Measurements from ENCODE around the gene PLA2G1B.

PLA2G1B gene

DNA sequence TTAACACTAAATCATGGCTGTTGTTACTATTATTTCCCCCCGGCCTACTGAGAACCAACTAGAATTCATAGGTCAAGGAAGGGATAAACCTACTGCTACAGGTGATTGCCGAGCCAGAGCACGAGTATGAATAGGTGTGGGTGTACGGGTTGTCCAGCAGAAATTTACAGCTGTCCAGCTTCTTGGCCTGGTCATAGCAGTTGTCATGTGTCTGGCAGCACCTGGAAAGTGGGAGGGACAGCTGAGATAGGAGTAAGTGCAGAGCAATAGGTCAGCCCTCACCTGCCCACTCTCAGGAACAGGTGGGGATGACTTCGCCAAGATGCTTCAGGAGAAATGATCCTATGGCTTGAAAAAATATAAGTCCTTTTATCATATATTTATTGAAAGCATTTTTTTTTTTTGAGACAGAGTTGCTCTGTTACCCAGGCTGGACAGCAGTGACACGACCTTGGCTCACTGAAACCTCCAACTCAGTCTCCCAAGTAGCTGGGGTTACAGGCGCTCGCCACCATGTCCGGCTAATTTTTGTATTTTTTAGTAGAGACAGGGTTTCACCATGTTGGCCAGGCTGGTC is 2.6 kb downstream of the PLA2G1B start:
- no peak for DNase-seq (ENCODE audit: low spot score)

DNA sequence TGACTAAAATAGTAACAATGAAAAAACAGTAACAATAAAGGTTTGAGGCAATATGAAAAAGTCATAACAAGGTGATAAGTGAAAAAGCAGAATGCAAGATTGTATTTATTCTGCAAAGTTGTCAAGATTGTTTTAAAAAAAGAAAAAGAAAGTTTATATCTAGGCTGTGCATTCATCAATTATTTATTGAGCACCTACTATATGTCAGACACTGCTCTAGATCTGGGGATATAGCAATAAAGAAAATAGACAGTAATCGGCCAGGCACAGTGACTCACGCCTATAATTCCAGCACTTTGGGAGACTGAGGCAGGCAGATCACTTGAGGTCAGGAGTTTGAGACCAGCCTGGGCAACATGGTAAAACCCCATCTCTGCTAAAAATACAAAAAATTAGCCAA is 3.8 kb downstream of the PLA2G1B start:
- no peak for DNase-seq (ENCODE audit: low spot score)

DNA sequence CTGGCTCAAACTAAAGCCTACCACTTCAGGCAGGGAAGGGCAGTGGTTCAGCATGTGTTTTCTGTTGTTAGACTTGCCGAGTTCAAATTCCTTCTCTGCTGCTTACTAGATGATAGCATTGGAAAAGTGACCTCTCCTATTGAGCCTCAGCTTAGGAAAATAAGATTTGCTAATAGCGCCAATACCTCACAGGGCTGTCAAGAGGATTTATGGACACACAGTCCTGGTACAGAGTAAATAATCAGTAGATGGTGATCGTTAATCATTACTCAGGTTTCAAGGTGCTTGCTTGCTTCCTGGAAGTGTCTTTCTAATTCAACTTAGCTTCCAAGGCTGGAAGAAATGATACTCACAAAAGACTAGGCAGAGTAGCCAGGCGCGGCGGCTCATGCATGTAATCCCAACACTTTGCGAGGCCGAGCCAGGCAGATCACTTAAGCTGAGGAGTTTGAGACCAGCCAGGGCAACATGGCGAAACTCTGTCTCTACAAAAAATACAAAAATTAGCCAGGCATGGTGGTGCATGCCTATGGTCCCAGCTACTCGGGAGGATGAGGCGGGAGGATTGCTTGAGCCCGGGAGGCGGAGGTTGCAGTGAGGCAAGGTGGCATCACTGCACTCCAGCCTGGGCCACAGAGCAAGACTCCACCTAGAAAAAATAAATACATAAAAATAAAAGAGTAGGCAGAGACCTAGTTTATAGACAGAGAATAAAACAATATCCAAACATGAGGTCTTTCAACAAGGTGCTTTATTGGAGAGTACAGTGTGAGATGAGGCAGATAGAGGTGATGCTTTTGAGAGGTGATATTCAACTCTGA is 6.0 kb downstream of the PLA2G1B start:
- DNase-seq (ENCODE audit: low spot score) = no peak

DNA sequence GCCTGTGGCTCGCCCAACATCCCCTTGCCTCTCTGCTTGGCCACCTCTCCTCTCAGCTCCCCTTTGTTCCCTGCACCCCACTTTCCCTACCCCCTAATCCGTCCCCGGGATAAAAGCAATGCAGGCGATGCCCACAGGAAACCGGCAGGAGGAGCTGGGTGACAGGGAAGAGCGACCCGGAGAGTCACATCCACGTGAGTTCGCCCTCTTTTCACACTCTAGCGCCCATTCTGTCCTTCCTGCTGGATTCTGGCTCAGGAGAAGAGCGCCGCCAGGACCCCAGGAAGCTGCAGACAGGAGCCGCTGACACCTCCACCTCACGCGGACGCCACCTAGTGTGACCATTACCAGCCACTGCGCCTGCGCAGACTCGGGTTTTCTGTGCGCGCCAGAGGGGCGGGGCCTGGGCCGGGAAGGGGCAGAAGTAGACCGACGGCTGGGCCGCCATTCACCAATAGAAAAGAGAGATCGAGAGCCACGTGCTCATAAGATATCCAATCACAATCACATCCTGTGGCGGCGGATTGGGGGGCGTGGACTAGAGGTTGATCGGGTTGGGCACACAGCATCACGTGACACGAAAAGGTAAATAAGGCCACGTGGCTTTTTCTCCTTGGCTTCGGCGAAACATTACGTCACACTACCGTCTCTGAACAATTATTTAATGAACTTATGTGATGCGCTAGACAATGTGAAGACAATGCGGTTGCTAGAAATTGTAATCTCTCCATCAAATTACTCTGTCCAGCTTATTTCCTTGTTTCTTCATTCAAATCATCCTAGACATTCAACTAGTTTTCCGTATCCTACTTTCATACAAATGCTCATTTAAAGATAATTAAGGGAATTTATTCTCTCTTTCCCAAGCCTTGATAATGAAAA is 10.1 kb downstream of the PLA2G1B start:
- DNase-seq (ENCODE audit: low spot score) = peak; percentile 100

DNA sequence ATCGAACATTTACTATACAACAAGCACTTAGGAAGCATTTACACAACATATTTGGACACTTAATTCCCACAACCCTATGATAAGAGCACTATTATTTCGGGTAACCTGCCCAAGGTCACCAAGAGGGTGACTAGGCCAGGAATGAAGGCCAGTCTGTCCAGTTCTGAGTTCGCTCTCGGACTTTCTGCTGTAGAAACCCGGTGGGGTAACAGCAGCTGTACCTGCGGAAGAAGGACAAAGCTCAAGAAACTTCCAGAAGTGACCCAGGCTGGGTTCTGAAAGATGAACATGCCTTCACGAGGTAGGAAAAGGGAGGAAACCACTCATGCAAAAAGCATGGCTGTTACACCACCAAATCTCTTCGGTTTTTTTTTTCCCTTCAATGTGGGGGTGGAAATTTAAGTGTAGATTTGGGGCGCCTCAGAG is 10.8 kb downstream of the PLA2G1B start:
- no peak for DNase-seq (ENCODE audit: low spot score)

DNA sequence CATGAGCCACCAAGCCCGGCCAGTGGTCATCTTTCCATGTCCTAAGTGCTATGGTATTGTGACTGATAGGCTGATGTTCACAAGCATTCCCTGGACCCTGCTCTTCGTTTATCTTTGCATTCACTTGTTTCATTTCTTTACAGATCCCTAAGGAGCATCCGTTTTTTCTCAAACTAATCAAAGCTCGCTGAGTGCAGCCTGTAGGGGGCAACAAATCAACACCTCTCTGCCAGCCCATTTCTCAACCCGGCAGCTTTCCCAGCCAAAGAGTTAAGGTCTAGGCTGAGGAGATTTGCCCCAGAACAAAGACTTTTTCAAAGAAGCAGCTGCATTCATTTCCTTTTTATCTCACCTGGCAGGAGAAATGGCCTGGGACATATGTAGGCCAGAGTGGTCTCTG is 13.4 kb downstream of the PLA2G1B start:
- peak; percentile 59 for DNase-seq (ENCODE audit: low spot score)

DNA sequence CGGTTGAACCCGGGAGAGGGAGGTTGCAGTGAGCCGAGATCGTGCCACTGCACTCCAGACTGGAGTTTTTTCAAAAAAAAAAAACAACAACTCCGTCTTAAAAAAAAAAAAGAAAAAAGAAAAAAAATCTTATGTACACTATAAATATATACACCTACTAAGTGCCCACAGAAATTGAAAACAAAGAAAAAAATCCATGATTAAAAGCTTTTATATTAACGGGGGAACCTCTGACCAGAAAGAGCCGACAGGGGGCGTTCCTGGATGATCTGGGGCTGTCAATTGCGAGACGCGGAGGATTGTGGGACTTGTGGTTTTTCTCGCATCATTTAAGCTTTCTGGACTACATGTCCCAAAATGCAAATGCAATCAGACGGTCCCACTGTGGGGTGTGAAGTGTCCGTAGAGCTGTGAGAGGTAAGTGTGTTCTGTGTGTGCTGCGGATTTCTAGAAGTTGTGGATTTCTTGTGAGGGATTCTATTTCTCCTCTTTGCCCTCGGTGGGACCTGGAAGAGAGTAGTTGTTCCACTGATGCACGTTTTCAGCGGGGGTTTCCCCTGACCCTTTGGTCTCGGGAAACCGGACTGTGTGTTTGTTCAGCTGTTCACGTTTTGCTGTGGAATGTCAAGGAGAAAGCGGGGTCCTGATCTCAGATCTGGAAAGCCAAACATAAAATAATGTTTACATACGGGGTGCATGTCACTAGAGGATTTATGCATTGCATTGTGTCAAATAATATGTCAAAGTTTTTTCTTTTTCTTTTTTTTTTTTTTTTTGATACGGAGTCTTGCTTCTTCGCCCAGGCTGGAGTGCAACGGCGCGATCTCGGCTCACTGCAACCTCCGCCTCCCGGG is 25.4 kb downstream of the PLA2G1B start, which contains the start of gene SIRT4:
Gene SIRT4 (plus strand): TSS at position 360 of the 854 bp plus-strand sequence. CDS start 1,241 bp downstream, outside the sequence.
- peak; percentile 95 for DNase-seq (ENCODE audit: low spot score)

DNA sequence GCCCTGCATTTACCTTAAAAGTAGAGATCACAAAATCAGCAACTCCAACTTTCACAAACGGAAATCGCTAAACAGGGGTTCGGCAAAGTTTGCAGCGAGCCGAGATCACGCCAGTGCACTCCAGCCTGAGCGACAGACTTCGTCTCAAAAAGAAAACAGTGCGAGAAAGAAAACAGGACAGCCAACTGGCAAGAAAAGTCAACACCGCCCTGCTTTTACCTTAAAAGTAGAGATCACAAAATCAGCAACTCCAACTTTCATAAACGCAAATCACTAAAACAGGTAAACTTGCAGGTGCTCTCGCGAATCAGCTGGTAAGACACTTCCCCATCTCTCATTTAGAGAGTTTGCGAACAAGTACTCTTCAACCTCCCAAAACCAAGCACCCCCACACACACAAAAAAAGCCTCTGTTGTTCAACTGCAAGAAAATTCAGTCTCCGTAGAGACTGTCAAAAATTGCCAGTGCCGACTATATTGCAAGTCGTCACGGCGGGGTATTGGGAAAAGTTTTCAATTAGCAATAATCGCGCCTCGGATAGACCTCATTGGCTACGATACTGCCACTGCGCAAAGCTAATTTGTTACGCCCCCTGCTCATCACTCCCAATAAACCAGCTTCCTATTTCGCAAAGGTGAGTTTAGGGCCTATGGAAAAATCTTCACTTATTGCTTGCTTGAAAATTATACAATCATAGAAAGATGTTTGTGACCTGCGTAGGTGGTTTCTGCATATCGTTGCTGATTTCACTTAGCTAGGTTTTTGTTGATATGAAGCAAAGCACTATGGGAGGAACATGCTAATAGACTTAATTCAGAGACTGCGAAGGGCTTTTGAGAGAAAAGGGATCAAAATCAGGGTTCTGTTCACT is 34.7 kb downstream of the PLA2G1B start, which contains the start of gene RNU4-1:
Gene RNU4-1 (minus strand): TSS at position 577 of the 871 bp plus-strand sequence.
- peak; percentile 97 for DNase-seq (ENCODE audit: low spot score)

DNA sequence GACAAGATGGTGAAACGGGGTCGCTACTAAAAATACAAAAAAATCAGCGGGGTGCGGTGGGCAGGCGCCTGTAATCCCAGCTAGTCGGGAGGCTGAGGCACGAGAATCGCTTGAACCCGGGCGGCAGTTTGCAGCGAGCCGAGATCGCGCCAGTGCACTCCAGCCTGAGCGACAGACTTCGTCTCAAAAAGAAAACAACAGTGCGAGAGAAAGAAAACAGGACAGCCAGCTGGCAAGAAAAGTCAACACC is 35.2 kb downstream of the PLA2G1B start:
- DNase-seq (ENCODE audit: low spot score) = no peak

DNA sequence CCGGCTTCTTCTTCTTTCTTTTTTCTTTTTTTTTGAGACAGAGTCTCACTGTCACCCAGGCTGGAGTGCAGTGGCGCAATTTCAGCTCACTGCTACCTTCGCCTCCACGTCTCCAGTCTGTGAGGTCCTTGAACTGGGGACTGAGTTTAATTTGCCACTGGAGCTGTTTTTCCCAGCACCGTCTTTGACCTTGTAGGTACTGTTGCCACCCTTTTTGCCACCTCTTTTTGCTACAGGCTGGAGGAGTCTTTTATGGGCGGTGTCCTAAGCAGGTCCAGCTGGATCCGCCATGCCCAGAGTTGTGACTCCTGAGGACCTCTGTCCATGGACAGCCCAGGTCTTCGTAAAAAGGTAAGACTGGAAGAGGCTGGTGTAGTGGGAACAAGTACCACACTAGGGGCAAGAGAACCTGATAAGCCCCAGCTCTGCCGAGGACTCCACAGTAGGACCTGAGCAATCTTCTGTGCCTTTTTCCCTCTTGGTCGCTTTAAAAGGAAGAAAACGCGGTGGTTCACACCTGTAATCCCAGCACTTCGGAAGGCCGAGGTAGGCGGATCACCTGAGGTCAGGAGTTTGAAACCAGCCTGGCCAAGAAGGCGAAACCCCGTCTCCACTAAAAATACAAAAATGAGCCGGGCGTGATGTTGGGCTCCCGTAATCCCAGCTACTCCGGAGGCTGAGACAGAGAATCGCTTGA is 36.8 kb downstream of the PLA2G1B start:
- DNase-seq (ENCODE audit: low spot score) = no peak

DNA sequence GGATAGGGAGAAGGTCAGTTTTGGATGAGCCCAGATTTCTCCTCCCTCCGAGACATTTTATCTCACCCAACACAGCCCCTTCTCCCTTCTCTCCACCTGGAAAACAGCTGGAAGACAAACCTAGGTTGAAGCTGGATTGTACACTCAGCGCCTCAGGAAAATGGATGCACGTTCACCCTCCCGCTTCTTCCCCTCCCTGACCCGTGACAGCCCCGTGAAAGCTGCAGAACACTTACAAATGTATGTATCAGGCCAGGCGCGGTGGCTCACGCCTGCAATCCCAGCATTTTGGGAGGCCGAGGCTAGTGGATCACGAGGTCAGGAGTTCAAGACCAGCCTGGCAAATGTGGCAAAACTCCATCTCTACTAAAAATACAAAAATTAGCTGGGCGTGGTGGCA is 40.1 kb downstream of the PLA2G1B start:
- DNase-seq (ENCODE audit: low spot score) = no peak

DNA sequence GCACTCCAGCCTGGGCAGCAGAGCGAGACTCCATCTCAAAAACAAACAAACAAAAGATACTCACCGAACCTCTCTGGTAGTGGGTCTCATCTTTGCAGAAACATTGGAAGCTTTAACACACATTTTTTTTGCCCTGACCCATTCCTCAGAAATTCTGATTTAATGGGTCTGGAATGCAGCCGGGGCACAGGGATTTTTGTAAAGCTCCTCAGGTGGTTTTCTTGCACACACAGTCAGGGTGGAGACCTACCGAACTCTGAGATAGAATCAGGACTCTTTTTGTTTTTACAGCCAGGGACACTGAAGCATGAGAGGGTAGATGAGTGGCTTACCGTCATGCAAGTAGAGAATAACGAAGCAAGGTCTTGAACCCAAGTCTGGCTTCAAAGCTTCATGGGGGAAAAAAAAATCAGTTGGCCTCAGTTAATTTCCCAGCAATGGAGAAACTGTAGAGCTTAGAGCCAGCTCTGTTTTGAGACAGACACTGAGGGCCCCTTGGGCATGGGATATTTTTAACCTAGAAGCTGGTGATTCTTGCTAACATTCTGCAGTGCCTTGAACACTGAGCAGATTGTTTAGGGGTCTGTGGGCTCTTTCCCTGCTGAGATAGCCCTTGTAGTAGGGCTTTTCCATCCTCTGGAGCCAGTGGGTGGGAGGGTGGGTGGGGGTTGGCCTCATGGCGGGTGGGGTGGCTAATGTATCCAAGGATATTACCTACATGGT is 40.6 kb downstream of the PLA2G1B start:
- DNase-seq (ENCODE audit: low spot score) = no peak

DNA sequence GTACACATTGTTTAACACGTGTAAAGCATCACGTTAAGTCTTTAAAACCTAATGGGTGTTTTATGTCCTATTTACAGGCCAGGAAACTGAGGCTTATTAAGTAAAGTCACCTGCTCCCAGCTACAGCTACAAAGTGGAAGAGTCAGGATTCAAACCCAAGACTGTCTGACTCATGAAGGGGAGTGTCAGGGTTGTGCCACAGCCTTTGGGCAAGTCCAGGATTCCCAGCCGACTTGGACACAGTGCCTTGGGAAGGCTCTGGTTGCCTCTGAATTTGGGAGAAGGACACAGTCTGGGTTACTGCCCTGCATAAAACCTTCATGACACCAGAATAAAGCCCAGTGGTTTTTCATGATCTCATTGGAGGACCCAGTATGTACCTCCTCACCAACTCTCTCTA is 43.2 kb downstream of the PLA2G1B start:
- DNase-seq (ENCODE audit: low spot score) = no peak

DNA sequence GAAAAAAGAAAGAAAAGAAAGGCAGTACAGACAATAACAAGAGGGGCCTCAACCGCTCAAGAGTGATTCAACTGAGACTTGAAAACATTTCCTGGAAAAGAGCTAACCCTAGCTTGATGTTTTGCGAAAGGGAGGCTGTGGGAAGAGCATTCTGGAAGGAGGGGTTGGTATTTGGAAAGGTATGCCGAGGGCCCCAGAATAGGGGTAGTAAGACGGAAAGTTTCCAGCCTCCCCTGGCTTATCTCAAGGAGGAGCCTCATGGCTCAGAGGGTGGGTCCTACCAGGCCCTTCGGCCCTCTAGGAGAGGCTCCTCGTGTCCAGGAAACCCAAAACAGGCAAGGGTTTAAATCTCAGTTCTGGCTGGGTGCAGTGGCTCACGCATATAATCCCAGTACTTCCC is 44.3 kb downstream of the PLA2G1B start:
- no peak for DNase-seq (ENCODE audit: low spot score)

DNA sequence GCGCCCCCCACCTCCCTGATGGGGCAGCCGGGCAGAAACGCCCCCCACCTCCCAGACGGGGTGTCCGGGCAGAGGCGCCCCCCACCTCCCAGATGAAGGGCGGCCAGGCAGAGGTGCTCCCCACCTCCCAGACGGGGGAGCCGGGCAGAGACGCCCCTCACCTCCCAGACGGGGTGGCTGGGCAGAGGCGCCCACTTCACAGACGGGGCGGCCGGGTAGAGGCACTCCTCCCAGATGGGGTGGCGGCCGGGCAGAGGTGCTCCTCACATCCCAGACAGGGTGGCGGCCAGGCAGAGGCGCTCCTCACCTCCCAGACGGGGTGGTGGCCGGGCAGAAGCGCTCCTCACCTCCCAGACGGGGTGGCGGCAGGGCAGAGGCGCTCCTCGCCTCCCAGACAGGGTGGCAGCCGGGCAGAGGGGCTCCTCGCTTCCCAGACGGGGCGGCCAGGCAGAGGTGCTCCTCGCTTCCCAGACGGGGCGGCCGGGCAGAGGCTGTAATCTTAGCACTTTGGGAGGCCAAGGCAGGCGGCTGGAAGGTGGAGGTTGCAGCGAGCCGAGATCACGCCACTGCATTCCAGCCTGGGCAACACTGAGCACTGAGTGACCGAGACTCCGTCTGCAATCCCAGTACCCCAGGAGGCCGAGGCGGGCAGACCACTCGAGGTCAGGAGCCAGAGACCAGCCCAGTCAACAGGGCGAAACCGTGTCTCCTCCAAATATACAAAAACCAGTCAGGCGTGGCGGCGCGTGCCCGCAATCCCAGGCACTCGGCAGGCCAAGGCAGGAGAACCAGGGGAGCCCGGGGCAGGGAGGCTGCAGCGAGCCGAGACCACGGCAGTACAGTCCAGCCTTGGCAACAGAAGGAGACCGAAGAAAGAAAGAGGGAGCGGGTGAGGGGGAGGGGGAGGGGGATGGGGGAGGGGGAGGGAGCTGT is 49.2 kb downstream of the PLA2G1B start:
- DNase-seq (ENCODE audit: low spot score) = no peak

DNA sequence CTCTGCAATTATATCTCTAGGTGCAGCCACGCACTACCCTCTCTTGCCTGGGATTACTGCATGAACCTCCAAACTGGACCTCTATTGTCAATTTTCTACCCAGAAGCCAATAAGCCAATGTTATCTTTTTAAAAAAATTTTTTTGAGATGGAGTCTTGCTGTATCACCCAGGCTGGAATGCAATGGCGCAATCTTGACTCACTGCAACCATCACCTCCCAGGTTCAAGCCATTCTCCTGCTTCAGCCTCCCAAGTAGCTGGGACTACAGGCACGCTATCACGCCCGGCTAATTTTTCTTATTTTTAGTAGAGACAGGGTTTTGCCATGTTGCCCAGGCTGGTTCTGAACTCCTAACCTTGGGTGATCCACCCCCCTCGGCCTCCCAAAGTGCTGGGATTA is 50.8 kb downstream of the PLA2G1B start:
- DNase-seq (ENCODE audit: low spot score) = no peak

Data from RKO (cell line).